GM19455 (cell line): ENCODE data around the gene DUSP1.
A peak's percentile ranks its signal among the peaks of the same experiment; 100 is the strongest.

Experiments
- ATAC-seq: cut with Tn5 transposase; IDR thresholded peaks from one replicate; pipeline ENCODE4 v1.9.1; 2021; ENCODE audit not compliant: unreplicated experiment

Gene DUSP1

GRCh38 chr5:172782169-172783039 lies 11.4 kb upstream of the DUSP1 start:
- no peak for ATAC-seq

- no peak for ATAC-seq
These were observed 8.8 kb upstream of the DUSP1 start for GRCh38 chr5:172779691-172780341.

- peak; percentile 23 for ATAC-seq
These were observed 7.2 kb upstream of the DUSP1 start for GRCh38 chr5:172777881-172778814.

- no peak for ATAC-seq
These were observed 5.2 kb upstream of the DUSP1 start for GRCh38 chr5:172776235-172776594.

- no peak for ATAC-seq
These were observed 4.6 kb upstream of the DUSP1 start for GRCh38 chr5:172775326-172776234.

GRCh38 chr5:172774561-172775315 lies 3.7 kb upstream of the DUSP1 start:
- no peak for ATAC-seq

- ATAC-seq, result no peak
These were observed 2.8 kb upstream of the DUSP1 start for GRCh38 chr5:172773481-172774469.

GRCh38 chr5:172772112-172772906 lies 1.3 kb upstream of the DUSP1 start:
- peak; percentile 21 for ATAC-seq

GRCh38 chr5:172771439-172772111 lies 580 bp upstream of the DUSP1 start:
- no peak for ATAC-seq

- ATAC-seq, result no peak
These were observed 671 bp downstream of the DUSP1 start for GRCh38 chr5:172770374-172770674.

GRCh38 chr5:172769616-172770373 lies 1.2 kb downstream of the DUSP1 start:
- ATAC-seq, result no peak

- ATAC-seq, result no peak
These were observed 1.7 kb downstream of the DUSP1 start for GRCh38 chr5:172769342-172769615.

GRCh38 chr5:172768573-172769341 lies 2.2 kb downstream of the DUSP1 start:
- no peak for ATAC-seq

- ATAC-seq, result no peak
These were observed 2.9 kb downstream of the DUSP1 start for GRCh38 chr5:172768098-172768572.

- no peak for ATAC-seq
These were observed 4.5 kb downstream of the DUSP1 start for GRCh38 chr5:172766287-172767108.
